Stimulated activated CD4-positive, alpha-beta T cell treated with anti-CD3 and anti-CD28 coated beads, Interleukin-2, amount 100 ng/mL, for 24 hours (primary cell): Measurements from ENCODE around the gene AZGP1.
"Not testable (repeated sequence)": the region's sequence is repeated elsewhere in the genome, so short reads cannot be mapped to it uniquely, and the experiment has no call there.

ENCODE experiments used
- DNase-seq, 2 donors: peaks; one replicate each; pipeline ENCODE4 v3.0.0-alpha.2; 2020

Gene AZGP1

DNA sequence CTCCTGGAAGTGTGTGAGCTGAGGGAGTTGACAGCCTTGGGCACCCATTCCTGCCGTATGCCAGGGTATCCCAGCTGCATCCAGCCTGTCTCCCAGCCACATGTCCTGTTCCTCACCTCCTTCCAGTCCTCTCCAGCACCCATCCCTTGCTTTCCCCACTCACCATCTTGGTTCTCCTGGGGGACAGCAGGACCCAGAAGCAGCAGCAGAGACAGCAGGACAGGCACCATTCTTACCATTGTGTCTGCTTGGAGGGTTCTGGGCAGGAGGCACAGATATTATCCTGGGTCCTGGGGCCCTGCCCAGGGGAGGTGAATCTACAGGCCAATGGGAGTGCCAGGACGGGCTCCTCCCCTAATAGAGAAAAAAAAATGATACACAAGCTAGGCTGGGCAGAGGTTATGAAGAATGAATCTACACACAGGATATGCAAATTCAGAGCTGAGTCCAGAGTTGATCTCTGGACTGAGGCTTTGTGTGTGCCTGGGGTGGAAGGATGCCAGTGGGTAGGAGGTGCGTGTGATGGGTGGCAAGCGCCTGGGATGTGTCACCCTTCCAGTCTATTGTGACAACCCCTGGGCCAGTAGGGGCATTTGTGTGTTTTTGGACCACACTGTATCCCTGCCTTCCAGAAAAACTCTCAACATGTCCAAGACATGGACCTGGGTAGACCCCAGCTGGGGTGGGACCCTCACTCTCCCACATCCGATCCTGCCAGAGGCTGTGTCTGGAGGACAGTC is at the start of gene AZGP1:
AZGP1 (minus strand) TSS at position 250 of the 740 bp plus-strand sequence; CDS start at position 239, 11 bp downstream.
- DNase-seq = no peak

DNA sequence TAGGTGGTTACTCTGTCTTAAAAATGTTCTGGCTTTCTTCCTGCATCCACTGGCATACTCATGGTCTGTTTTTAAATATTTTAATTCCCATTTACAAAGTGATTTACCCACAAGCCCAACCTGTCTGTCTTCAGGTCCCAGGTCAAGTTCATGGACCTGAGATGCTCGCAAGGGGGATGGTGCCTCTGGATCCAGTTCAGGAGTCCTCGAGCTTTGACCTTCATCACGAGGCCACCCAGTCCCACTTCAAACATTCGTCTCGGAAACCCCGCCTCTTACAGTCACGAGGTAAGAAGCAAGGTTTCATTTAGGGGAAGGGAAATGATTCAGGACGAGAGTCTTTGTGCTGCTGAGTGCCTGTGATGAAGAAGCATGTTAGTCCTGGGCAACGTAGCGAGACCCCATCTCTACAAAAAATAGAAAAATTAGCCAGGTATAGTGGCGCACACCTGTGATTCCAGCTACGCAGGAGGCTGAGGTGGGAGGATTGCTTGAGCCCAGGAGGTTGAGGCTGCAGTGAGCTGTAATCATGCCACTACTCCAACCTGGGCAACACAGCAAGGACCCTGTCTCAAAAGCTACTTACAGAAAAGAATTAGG is 48.3 kb upstream of the AZGP1 start:
- no peak for DNase-seq

DNA sequence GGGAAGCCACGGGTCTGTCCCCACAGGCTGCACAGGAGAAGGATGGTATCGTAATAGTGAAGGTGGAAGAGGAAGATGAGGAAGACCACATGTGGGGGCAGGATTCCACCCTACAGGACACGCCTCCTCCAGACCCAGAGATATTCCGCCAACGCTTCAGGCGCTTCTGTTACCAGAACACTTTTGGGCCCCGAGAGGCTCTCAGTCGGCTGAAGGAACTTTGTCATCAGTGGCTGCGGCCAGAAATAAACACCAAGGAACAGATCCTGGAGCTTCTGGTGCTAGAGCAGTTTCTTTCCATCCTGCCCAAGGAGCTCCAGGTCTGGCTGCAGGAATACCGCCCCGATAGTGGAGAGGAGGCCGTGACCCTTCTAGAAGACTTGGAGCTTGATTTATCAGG is 47.7 kb upstream of the AZGP1 start:
- no peak for DNase-seq

DNA sequence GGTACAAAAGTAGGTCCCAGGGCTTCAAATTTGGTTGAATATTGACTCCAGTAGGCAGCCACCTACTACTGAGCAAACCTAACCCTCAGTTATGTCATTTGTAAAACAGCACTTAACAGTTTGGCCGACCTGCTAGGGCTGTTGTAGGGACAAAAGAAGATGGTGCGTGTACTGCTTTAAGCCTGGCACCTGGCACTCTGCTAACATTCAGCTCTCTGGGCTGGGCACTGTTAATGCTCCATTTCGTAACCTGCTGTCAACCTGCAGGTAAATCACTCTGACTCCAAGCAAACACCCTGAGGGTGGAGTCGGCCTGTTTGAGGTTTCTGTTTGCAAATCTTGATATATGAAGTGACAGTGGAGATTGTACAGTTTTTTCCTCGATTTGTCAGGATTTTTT is 46.8 kb upstream of the AZGP1 start:
- DNase-seq = no peak

DNA sequence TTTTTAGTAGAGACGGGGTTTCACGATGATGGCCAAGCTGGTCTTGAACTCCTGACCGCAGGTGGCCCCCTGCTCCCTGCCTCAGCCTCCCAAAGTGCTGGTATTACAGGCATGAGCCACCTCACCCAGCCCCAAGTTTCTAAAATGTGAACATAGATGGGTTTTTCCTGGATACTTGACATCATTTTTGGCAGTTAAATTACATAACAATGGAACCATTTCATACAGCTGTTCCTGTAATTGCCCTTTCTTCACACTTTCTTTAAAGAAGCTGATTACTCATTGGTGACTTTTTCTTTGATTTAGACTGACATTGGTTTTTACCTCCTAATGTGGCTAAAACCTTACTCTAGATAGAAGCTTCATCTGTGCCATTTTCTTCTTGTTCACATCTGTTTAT is 45.5 kb upstream of the AZGP1 start:
- DNase-seq = no peak

DNA sequence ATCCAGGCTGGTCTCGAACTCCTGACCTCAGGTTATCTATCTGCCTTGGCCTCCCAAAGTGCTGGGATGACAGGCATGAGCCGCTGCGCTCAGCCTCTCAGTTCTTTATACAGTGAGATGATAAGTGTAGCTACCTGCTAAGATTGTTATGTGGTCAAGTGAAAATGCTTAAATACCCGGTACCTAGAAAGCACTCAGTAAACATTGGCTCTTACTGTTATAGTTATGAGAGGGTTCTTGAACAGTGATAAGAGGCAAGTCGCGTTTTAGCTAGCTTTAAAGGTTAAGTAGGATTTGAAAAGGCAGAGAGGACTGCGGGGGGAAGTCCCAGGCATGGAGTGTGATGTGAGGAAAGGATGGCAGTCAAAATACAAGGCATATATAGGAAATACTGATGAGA is 44.1 kb upstream of the AZGP1 start:
- DNase-seq = no peak

DNA sequence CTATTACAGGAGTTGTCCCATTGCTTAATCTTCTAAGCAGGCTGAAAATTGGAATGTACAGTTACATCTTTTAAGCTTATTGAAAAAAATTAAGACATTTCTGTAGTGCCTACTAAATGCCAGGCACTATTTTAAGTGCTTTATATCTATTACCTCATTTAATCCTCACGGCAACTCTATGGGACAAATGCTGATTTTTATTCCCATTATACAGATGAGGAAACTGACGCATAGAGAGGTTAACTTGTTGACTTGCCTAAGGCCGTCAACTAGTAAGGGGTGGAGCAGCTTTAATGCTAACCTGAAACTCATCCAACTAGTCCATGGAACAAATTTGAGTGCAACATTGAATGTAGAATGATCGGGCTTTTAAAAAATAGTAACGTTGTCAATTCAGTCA is 42.0 kb upstream of the AZGP1 start:
- no peak for DNase-seq

DNA sequence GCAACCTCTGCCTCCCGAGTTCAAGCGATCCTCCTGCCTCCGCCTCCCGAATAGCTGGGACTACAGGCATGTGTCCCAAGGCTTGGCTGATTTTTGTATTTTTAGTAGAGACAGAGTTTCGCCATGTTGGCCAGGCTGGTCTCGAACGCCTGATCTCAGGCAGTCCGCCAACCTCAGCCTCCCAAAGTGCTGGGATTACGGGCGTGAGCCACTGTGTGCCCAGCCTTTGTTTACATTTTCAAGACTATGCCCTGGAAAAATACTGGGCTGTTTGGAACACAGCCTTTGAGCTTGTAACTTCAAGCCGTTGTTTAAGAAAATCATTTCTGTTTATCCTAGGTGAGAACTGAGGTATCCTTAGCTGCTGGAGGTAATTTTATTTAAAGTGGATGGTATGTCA is 41.5 kb upstream of the AZGP1 start:
- DNase-seq = no peak

DNA sequence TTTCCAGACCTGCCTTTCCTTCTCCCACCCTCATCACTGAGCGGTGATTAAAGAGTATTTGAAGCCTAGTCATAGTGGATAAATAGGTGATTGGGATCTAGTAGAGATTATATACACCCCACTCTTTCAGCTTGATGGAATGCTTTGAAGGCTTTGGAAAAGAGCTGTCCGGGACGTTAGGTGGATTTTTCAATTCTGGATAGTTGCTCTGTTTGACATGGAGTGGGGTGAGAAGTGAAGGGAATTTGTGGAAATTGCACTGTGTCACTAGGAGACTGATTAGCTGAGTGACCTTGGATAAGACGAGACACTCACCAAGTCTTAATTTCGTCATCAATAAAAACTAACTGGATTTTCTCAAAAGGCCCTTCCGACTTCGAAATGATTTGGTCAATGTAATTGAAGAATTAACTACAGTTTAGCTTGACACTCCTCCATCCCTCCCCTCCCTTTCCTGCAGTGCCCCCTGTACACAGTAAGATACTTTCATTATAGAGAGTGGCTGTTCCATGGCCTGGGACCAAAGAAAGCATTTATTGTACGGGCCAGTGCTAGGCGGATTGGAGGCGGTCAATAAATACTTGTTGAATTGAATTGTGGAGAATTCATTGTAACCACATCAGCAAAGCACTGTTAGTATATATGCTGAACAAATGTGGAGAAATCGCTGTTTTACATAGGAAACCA is 40.5 kb upstream of the AZGP1 start:
- DNase-seq = no peak

DNA sequence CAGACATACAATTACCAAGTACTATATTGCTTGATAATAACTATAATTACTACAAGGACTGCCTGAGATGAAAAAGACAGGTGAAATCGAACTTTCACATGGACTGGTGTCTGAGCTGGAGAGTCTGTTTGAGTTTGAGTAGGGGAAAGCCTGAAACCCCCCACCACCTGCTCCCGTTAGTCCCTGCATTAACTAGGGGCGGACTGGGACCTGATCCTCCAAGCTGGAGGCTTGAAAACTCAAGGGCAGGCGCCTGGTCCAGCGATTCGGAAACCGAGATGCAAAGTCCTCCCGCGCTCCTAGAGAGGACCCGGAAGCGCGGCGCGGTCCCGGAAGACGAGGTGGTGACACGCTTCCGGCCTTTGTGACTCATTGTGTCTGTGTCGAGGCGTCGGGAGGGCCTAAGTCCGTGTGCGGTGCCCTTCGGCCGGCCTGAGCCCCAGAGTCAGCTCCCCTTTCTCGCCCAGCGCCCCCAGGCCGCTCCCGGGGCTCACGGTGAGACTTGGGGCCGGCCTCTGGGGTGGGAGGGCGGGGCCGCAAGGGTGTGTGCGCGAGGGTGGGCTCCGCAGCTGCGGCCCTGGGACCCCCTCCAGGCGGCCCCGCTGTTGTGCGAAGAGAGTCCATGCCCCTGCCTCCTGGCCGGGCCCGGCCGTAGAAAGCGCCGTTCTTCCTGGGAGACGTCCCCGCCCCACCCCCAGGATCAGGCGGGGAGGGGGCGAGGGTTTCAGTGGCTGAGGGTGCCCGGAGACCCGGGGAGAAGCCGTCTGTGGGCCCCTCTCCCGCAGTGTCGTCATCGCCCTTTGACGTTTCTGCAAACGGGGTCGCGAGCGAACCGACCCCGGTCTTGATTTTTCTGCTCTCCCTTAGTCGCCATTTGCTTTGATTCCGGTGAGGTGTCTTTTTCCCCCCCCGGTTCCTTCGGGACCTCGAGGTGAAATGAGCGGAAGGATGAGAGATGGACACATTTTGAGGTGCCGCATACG is 39.7 kb upstream of the AZGP1 start, which contains the start of gene ZKSCAN1:
ZKSCAN1 (plus strand) TSS at position 365 of the 983 bp plus-strand sequence. CDS start 7,911 bp downstream, outside the sequence.
- DNase-seq = peak; percentile 85

DNA sequence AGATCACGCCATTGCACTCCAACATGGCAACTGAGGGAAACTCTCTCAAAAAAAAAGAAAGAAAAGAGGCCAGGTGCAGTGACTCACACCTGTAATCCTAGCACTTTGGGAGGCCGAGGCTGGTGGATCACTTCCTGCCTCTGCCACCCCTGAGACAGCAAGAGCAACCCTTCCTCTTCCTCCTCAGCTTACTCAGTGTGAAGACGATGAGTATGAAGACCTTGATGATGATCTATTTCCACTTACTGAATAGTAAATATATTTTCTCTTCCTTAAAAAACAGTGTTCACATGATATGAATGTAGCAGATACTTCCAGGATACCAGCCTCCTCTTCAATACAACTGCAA is 37.5 kb upstream of the AZGP1 start:
- DNase-seq = peak; percentile 31 to 40

DNA sequence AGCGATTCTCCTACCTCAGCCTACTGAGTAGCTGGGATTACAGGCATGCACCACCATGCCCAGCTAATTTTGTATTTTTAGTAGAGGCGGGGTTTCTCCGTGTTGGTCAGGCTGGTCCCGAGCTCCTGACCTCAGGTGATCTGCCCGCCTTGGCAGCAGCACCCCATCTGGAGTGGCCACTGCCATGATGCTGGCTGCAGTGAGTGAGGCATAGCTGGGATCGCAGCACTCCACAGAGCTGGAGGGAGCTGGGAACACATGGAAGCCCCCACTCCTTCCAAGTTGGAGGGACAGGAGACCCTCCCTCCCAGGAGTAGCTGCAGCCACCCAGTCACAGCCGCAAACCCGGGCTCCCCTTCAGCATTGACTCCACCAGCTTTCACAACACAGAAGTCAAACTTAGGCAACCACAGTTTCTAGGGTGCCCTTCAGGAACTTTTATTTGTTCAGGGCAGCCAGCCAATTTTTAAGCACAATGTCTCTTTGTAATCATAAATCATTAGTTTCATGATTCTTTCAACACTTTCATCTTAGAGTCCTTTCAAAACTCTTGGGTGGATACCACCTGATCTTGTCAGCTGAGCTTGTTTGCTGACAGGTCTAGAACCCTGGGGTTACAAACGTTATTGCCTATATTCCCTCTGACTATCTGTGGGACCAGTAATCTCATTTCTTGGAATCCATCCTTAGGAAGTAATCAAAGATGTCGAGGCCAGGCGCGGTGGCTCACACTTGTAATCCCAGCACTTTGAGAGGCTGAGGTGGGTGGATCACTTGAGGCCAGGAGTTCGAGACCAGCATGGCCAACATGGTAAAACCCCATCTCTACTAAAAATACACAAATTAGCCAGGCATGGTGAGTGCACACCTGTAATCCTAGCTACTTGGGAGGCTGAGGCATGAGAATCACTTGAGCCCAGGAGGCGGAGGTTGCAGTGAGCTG is 36.8 kb upstream of the AZGP1 start:
- DNase-seq = not testable (repeated sequence)

DNA sequence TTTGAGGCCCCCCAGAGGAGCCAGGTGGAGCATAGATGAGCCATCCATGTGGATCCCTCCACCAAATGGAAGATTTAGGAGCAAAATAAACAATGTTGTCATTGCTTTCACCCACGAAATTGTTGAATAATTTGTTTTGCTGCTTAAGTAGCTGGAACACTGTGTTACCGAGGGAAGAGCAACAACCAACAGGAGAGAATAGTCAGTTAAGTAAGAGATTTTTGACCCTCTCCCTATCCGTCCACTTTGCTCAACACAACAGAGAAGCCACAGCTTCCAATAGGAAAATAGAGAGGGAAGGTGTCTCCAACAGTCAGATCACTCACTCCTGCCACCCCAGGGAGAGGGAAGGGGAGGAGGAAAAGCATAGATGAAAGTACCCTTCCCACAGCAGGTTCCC is 35.7 kb upstream of the AZGP1 start:
- no peak for DNase-seq

DNA sequence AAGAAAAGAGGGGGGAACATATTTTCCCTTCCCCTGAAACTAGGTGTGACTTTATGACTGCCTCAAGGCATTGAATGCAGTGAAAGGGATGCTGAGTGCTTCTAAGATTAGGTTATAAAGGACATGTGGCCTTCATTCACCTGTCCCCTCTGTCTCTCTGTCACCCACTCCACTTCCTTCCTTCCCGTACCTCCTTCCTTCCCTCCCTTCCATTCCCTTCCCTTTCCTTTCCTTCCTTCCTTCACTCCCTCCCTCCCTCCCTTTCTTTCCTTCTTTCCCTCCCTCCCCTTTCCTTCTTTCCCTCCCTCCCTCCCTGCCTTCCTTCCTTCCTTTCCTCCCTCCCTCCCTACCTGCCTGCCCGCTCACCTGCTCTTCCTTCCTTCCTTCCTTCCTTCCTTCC is 35.1 kb upstream of the AZGP1 start:
- DNase-seq = no peak

DNA sequence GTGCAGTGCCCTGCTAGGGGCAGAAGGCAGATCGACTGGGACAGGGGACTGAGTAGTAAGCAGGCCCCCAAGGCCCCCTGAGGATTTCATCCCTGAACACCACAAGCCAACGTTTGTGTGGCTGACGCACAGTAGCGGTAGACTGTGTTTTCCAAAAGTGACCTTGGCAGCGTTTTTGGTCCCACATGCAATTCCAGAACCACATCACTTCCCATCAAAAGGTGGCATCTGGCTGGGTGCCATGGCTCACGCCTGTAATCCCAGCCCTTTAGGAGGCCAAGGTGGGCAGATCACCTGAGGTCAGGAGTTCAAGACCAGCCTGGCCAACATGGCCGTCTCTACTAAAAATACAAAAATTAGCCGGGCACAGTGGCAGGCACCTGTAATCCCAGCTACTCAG is 34.1 kb upstream of the AZGP1 start:
- DNase-seq = not testable (repeated sequence)

DNA sequence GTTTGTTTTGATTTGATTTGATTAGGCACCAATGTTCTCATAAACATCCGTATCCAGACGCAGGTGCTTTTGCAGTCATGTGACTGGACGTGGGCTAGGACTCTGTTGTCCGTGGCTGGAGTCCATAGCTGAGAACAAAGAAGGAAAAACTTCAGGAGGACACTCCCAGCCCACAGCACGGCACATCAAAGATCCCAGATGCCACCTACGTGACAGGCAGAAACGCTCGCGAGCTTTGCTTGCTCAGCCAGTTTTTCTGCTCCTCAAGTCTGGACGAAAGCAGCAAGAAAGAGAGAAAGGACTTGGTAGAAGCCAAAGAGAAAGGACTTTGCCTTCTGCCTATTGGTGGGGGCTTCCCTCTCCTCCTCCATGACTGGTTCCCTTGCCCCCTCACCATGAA is 32.7 kb upstream of the AZGP1 start:
- DNase-seq = no peak

DNA sequence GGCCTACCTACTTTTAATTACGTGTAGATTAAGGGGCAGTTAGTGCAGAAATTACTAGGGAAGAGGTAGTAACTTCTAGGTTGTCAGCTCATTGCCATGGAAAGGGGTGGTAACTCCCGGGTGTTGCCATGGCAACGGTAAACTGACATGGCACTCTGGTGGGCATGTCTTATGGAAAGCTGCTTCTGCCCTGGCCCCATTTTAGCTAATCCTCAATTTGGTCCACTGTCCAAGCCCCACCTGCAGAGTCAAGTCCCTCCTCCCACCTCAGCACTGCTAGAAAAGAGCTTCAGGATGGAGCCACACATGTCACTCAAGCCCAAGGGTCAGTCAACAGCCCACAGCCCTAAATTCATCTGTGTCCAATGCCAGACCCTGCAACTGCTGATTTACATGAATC is 32.1 kb upstream of the AZGP1 start:
- no peak for DNase-seq

DNA sequence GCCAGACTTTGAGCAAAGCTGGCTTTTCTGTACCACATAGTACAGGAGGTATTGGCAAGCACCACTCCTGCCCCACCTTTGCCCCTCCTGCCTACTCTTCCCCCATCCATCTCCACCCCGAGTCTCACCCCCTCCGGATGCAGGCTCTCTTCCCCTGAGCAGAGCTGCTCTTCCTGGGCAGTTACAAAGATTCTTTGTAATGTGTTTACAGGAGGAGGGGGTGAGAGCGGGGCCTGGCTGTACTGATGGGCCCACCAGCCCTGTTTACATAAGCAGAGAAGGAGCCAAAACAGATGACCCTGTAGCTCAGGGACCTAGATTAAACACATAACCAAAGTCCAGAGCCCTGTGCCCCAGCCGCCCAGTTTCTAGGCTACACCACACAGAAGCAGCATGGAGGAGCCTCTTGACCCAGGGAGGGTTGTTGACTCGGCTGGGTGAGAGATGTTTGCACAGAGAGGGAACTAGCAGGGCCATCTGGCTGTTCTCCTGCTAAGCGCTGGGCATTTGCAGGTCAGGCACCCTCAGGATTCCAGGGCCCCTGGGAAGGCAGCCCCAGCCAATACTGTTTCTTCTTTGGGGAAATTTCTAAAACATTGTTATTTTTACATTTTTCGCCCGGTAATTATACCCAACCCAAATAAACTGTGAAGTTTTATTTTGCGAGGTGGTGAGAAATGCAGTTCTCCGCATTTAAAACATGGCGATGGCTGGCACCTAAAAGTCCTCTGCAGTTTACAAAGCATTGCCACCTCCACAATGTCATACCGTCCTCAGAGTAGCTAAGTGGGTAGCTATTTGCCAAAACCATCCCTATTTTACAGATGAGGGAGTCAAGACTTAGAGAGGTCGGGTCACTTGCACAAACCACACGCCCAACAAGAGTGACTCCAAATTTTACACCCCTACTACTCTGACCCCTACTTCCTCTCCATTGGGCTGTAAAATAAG is 28.2 kb upstream of the AZGP1 start:
- DNase-seq = no peak

DNA sequence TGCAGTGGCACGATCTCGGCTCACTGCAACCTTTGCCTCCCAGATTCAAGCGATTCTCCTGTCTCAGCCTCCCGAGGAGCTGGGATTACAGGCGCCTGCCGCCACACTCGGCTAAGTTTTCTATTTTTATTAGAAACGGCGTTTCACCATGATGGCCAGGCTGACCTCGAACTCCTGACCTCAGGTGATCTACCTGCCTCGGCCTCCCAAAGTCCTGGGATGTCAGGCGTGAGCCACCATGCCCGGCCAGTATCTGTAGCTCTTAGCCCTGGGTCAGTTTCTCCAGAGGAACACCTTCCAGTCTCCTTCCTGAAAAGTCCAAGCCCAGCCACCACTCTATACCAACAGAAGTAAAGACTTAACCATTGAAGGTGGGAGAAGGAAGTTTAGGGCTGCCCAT is 24.4 kb upstream of the AZGP1 start:
- no peak for DNase-seq

DNA sequence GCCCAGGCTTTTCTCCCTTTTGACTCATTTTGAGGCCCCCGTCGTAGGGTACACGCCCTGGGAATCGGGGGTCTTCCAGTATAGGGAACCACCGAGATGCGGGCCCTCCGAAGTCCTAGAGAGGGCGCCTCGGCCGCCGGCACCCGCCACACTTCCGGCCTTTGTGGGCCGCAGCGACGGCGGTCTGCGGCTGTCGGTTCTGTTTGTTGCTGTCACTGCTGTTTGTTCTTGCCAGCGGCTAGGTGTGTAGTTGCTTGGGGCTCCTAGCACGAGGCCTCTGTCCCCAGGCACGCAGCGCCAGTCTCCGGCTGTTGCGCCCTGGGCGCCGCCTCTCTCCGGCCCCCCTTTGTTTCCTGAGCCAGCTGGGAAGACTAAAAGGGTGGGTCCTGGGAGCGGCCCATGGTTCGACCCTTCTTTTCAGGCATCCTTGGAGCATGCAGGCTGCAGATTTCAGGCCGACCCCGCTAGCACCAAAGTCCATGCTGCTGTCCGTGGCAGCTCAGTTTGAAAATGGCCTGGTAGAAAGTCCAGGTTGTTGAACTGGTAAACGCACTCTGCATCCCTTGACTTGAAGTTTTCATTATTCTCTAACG is 21.8 kb upstream of the AZGP1 start:
- peak; percentile 65 to 66 for DNase-seq
